Neural crest cell (in vitro differentiated cells): ENCODE results near the gene CCL1. TPM values are rescaled to one million over a fixed set of nuclear protein-coding genes. Genes with fewer than 3 reads are reported as not detected.

ENCODE experiments used
- DNase-seq: peaks from one replicate; pipeline ENCODE4 v3.0.0; 2021; ENCODE audit warnings: low read depth, mixed read lengths, low spot score
- H3K27ac Mint-ChIP-seq: one replicate; pipeline ENCODE4 v1.8.0; 2021; ENCODE audit warnings: mild to moderate bottlenecking, mixed read lengths; ENCODE audit not compliant: unreplicated experiment
- H3K27me3 Mint-ChIP-seq: 2 replicates; pipeline ENCODE4 v1.8.0; 2021; ENCODE audit warnings: low read depth, mild to moderate bottlenecking, mixed read lengths
- H3K36me3 Mint-ChIP-seq: 2 replicates; pipeline ENCODE4 v1.8.0; 2021; ENCODE audit warnings: low read depth, mild to moderate bottlenecking, mixed read lengths
- H3K4me1 Mint-ChIP-seq: 2 replicates; pipeline ENCODE4 v1.8.0; 2021; ENCODE audit warnings: mixed read lengths
- H3K4me3 Mint-ChIP-seq: one replicate; pipeline ENCODE4 v1.8.0; 2021; ENCODE audit warnings: mild to moderate bottlenecking, mixed read lengths
- H3K9me3 Mint-ChIP-seq: 2 replicates; pipeline ENCODE4 v1.8.0; 2021; ENCODE audit warnings: mixed read lengths
- CTCF ChIP-seq: fragments of 200-600 bp; sonication (generic); conservative IDR thresholded peaks from 2 replicates; pipeline ENCODE4 v1.5.0; 2021; ENCODE audit warnings: antibody characterized with exemption, mild to moderate bottlenecking
- long read RNA-seq: library from polyadenylated mRNA; unstranded; transcript quantifications from one replicate; pipeline ENCODE4 v2.0.0, GENCODE V29; 2020
- total RNA-seq: library from RNA; stranded (reverse); gene quantifications from 2 replicates; pipeline ENCODE4 v1.2.1, GENCODE V29; 2021

CCL1 gene
- total RNA-seq = not detected in 2 replicates
- long read RNA-seq = 0 reads

- Mint-ChIP-seq H3K4me3 (no peak within 1 kb of the TSS), H3K36me3 (no peaks in the 10 kb centered on the region), H3K4me1 (no peaks in the 10 kb centered on the region), H3K9me3 (no peaks in the 10 kb centered on the region), H3K27me3 (peaks cover 47% of the 10 kb centered on the region), H3K27ac (no peak within 1 kb of the TSS)
- TF ChIP-seq CTCF = no peak
- DNase-seq = no peak
These were observed at the start of gene CCL1 for GRCh38 chr17:34363183-34363661. CCL1 (minus strand) TSS chr17:34363233; CDS start chr17:34363161, 72 bp downstream.

- DNase-seq = no peak
- Mint-ChIP-seq H3K9me3 (no peaks in the 10 kb centered on the region), H3K4me1 (no peaks in the 10 kb centered on the region), H3K27me3 (peaks cover 97% of the 10 kb centered on the region), H3K36me3 (no peaks in the 10 kb centered on the region), H3K4me3 (no peak overlapping the region), H3K27ac (no peak overlapping the region)
- no peak for TF ChIP-seq CTCF
These were observed 49.5 kb upstream of the CCL1 start for GRCh38 chr17:34412534-34412933.

- Mint-ChIP-seq H3K9me3 (no peaks in the 10 kb centered on the region), H3K27ac (no peak overlapping the region), H3K36me3 (no peaks in the 10 kb centered on the region), H3K4me3 (no peak overlapping the region), H3K4me1 (no peaks in the 10 kb centered on the region), H3K27me3 (peaks cover 93% of the 10 kb centered on the region)
- no peak for DNase-seq
- TF ChIP-seq CTCF = no peak
These were observed 48.8 kb upstream of the CCL1 start for GRCh38 chr17:34411646-34412421.

- Mint-ChIP-seq H3K36me3 (no peaks in the 10 kb centered on the region), H3K4me1 (no peaks in the 10 kb centered on the region), H3K4me3 (no peak overlapping the region), H3K9me3 (no peaks in the 10 kb centered on the region), H3K27me3 (peaks cover 74% of the 10 kb centered on the region), H3K27ac (no peak overlapping the region)
- TF ChIP-seq CTCF = no peak
- no peak for DNase-seq
These were observed 46.3 kb upstream of the CCL1 start for GRCh38 chr17:34409352-34409751.

GRCh38 chr17:34408439-34408838 is 45.4 kb upstream of the CCL1 start:
- Mint-ChIP-seq H3K36me3 (no peaks in the 10 kb centered on the region), H3K27ac (no peak overlapping the region), H3K4me1 (no peaks in the 10 kb centered on the region), H3K9me3 (no peaks in the 10 kb centered on the region), H3K4me3 (no peak overlapping the region), H3K27me3 (peaks cover 65% of the 10 kb centered on the region)
- no peak for TF ChIP-seq CTCF
- no peak for DNase-seq
